Right cardiac atrium (tissue), 5 donors: Measurements from ENCODE around the gene JAZF1. TPM values are rescaled to one million over a fixed set of nuclear protein-coding genes. Genes with fewer than 3 reads are reported as not detected.

ENCODE experiments used
- ATAC-seq, 2 donors: fragments of 200-7000 bp; cut with Tn5 transposase; one replicate each; pipeline versions ENCODE4 v1.8.0 to v1.9.1; 2020; ENCODE audit warnings: moderate library complexity in 2 of 2, mild to moderate bottlenecking in 1 of 2
- DNase-seq, 3 donors: peaks; one replicate each; pipeline ENCODE4 v3.0.0-alpha.2; 2020
- H3K27ac ChIP-seq: one replicate; pipeline ENCODE4 v1.5.1; 2013; ENCODE audit warnings: mild to moderate bottlenecking, low read length, control low read depth, moderate library complexity
- H3K27me3 ChIP-seq: one replicate; pipeline ENCODE4 v1.6.1; 2013; ENCODE audit not compliant: control insufficient read depth, insufficient read depth
- H3K4me1 ChIP-seq: one replicate; pipeline ENCODE4 v1.6.1; 2013; ENCODE audit warnings: low read length; ENCODE audit not compliant: control insufficient read depth, insufficient read depth
- H3K4me3 ChIP-seq: one replicate; pipeline ENCODE4 v1.5.1; 2013; ENCODE audit warnings: low read length, control low read depth
- H3K9me3 ChIP-seq: one replicate; pipeline ENCODE4 v1.6.1; 2013; ENCODE audit warnings: low read length; ENCODE audit not compliant: control insufficient read depth
- WGBS: extraction: QIAGEN DNeasy Blood & Tissue Kit; methylation state at CpG from one replicate; pipeline ENCODE4 v1.1.7; 2013; 5-methylcytosine and 5-hydroxymethylcytosine counted together
- intact Hi-C, 4 donors: fragments of 100-400 bp; cut with DNase I; formaldehyde crosslinking; loops; one replicate each; pipeline versions ENCODE4 v1.11.0 to v1.14.0; 2022 to 2023
- polyA plus RNA-seq: library from polyadenylated mRNA; stranded (reverse); fragments of 200-250 nt; gene quantifications from one replicate; pipeline ENCODE4 v1.2.3, GENCODE V29; 2013
- total RNA-seq, 4 donors: library from RNA; stranded (reverse); fragmentation: NEBNext Ultra II Directional; extraction: Animal tissue kit (Norgen Biotek cat#: 25700); gene quantifications; one replicate each; pipeline ENCODE4 v1.2.1, GENCODE V29; 2021
- donor health status: healthy with polysubstance abuse.
- donor health status: DM: no; HTN: yes; CAD: no.
- donor health status: DM: no; HTN: no; CAD: no.
- donor health status: DM: no; HTN: yes; CAD: no; lungs with severe emphysema.
- donor health status: DM: yes; HTN: yes; CAD: no.

Gene JAZF1
- total and polyA plus RNA-seq, 5 donors, result 12.9 to 27.4 (median 23.9) TPM

DNA sequence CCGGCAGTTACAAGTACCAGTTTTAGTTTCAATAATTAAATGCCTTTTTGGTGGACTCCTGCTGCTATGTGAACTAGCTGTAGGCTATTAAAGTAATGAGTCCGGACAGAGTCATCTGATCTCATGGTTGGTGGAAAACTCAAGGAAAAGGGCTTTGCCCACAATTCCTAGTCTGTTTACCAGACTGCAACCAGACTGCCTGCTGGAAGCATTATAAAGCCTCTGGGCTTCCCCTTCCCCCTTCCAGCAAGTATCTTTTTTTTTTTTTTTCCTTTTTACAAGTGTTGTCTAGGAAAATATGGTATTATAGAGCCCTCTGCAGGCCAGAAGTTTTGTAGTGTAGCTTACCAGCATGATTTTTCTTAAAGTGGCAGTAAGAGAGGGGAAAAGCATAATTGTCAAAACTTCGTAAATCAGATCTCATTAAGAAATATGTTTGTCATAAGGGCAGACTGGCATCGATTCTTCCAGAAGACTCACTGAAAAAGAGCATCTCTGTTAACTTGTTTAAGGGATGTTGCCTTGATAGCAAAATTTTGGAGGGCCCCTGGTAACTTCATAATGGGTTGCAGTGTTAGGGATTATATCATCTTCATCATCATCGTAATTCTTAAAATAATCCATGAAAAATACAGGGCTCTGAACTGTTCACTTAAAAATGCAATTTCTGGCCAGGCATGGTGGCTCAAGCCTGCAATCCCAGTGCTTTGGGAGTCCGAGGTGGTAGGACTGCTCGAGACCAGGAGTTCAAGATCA is 259.3 kb downstream of the JAZF1 start:
- no peak overlapping the region for H3K4me3 ChIP-seq
- DNase-seq (no peak), ATAC-seq (peak; percentile 42 to 64)
- peaks cover 9% of the 10 kb centered on the region for H3K4me1 ChIP-seq
- no peaks in the 10 kb centered on the region for H3K27me3 ChIP-seq
- intact Hi-C loops, result loop anchor here in 3 of 4 donors (5.0 to 10.0 kb wide), 3 partner anchors 716 to 726 kb away; partner anchors contain the start of gene HOXA13 (in 1 of the 3)
- no peaks in the 10 kb centered on the region for H3K9me3 ChIP-seq
- H3K27ac ChIP-seq, result no peak overlapping the region
- WGBS, result 58% methylated on average over 7 of the region's 7 CpGs

DNA sequence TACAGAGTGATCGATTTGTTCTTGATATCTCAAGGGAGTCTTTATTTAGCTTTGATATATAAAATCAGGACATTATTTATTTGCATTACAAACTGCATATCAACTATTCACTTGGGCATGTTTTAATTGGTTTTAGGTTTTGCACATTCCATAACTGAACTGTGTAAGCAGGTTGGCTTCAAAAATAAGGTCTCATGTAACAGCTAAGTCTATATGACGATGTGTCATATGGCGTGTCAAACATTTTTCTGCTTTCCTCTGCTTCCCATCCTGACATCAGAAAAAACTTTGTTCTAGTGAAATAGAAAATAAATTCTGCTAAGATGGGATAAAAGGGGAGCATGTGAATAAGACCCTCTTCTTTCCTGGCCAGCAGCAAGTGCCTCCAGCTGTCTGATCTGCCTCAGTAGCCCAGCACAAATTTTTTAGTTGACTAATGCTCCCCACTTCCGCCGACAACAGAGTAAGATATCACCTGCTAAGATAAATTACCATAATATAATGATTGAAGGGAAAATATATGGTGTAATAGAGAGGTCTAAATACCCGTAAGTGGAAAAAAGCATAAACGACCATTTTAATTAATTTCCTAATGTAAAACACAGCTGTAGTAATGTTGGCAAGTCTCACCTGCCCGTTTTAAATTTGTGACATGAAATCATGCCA is 260.2 kb downstream of the JAZF1 start:
- Histone ChIP-seq H3K4me3 (no peak overlapping the region), H3K27ac (no peak overlapping the region), H3K9me3 (no peaks in the 10 kb centered on the region), H3K4me1 (peaks cover 9% of the 10 kb centered on the region), H3K27me3 (no peaks in the 10 kb centered on the region)
- intact Hi-C loops, result loop anchor here in 3 of 4 donors (5.0 to 10.0 kb wide), 3 partner anchors 716 to 726 kb away; partner anchors contain the start of gene HOXA13 (in 1 of the 3)
- DNase-seq (no peak), ATAC-seq (no peak)
- WGBS, result 81% methylated on average over 8 of the region's 8 CpGs

DNA sequence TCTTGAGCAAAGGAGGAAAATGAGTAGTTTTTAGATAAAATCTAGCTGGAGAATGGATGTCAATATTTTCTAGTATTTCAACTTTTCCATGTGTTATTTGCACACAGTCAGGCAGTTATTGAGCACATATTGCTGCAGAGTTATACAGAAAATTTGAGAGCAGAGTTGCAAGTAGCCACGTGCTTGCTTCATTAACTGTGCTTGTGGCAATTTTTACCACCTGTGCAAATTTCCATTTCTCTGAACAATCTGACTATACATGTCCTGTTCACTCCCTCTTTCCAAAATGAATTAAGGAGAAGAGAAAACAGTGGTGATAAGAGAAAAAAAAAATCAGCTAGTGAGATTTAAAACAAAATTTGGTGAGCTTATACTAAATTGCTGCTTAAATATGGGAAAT is 262.1 kb downstream of the JAZF1 start:
- WGBS, result 99% methylated on average over 1 of the region's 1 CpG
- Histone ChIP-seq H3K9me3 (no peaks in the 10 kb centered on the region), H3K27ac (no peak overlapping the region), H3K27me3 (no peaks in the 10 kb centered on the region), H3K4me3 (no peak overlapping the region), H3K4me1 (peaks cover 7% of the 10 kb centered on the region)
- no peak for DNase-seq
- intact Hi-C loops, result no loop called here
- ATAC-seq, result no peak

DNA sequence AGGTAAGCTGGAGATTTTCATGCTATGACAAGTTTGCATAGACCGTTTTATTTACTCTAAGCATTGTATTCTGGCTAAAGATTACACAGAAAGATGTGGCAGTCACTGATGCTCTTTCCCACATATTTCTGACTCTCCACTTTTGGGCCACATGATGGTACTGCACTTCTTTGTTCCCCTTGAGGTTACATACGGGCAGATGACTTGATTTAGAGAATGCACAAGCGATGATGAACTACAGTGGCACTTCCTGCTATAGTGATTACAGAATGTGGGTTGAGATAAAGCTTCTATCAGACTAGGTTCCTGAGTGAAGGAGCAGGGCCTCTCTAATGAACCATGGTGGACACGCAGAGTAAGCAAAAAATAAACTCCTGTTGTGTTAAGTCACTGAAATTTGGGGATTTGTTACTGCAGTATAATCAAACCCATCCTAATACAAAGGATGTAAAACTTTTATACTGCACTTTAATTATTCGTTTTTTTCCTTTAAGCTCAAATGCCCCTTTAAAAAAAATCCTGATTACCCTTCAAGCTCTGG is 262.8 kb downstream of the JAZF1 start:
- Histone ChIP-seq H3K9me3 (no peaks in the 10 kb centered on the region), H3K27me3 (no peaks in the 10 kb centered on the region), H3K4me3 (no peak overlapping the region), H3K4me1 (peaks cover under 1% of the 10 kb centered on the region), H3K27ac (no peak overlapping the region)
- no peak for DNase-seq
- intact Hi-C loops, result no loop called here
- WGBS, result 80% methylated on average over 5 of the region's 5 CpGs
- no peak for ATAC-seq

DNA sequence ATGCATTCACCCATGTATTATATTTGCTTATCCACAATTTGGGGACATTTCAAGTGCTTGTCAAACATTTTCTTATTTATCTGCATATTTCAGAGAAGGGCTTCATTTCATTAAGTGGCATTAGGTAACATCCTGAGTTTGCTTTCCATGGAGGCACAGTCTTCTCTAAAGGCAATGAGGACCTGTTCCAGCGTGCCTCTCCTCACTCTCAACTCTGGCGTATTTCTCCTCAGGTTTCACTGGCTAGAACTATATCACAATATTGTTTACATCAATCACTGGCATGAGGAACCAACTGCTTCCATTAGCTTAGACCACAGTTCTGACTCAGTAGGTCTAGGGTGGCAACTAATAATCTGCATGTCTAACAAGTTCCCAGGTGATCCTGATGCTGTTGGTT is 263.5 kb downstream of the JAZF1 start:
- ATAC-seq, result no peak
- intact Hi-C loops, result no loop called here
- over 99% methylated on average over 2 of the region's 2 CpGs for WGBS
- H3K27me3 ChIP-seq, result no peaks in the 10 kb centered on the region
- no peak overlapping the region for H3K4me3 ChIP-seq
- no peaks in the 10 kb centered on the region for H3K4me1 ChIP-seq
- H3K27ac ChIP-seq, result no peak overlapping the region
- H3K9me3 ChIP-seq, result no peaks in the 10 kb centered on the region
- no peak for DNase-seq

DNA sequence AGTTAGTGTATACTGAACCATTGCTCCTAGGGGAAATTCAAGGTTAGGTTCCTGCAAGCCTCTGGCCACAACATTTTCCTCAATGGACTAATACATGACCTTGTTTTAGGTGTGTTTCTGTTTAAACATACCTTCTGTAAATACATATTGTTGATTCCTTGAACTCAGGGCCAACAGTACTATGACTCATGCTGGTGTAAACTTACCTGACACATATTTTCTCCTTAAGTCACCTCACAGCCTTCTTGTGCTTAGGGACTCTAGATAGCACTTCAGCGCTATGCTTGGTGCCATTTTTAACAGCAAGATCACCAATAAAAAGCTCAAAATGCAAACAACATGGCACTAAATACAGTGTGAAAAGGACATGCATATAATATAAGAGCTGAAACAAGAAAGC is 264.2 kb downstream of the JAZF1 start:
- intact Hi-C loops, result no loop called here

DNA sequence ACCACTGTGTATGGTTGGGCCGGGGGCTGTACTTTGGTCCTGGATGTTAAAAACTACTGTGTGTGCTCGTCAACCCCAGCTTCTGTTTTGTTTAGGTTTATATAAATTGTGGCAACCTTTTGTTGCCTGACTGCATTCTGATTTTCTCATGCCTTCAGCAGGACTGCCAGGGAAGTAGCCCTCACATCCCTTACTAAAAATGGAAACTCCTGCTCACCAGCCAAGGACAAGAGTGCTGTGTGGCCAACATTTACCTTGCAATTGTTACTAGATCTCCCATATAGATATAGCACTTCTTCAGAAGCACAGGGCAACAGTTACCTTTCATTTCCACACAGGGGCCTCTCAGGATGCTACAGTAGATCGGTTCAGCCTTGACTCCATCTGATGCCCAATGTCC is 266.2 kb downstream of the JAZF1 start:
- ATAC-seq, result no peak
- Histone ChIP-seq H3K9me3 (no peaks in the 10 kb centered on the region), H3K27ac (no peak overlapping the region), H3K4me1 (no peaks in the 10 kb centered on the region), H3K27me3 (no peaks in the 10 kb centered on the region), H3K4me3 (no peak overlapping the region)
- 88% methylated on average over 3 of the region's 3 CpGs for WGBS
- DNase-seq, result no peak
- intact Hi-C loops, result no loop called here

More for the DNA sequence above, 264.2 kb downstream of the JAZF1 start:
- H3K27ac ChIP-seq, result no peak overlapping the region
- H3K4me1 ChIP-seq, result no peaks in the 10 kb centered on the region
- H3K4me3 ChIP-seq, result no peak overlapping the region
- H3K9me3 ChIP-seq, result no peaks in the 10 kb centered on the region
- WGBS, result 98% methylated on average over 1 of the region's 1 CpG
- ATAC-seq, result no peak
- DNase-seq, result no peak
- H3K27me3 ChIP-seq, result no peaks in the 10 kb centered on the region

DNA sequence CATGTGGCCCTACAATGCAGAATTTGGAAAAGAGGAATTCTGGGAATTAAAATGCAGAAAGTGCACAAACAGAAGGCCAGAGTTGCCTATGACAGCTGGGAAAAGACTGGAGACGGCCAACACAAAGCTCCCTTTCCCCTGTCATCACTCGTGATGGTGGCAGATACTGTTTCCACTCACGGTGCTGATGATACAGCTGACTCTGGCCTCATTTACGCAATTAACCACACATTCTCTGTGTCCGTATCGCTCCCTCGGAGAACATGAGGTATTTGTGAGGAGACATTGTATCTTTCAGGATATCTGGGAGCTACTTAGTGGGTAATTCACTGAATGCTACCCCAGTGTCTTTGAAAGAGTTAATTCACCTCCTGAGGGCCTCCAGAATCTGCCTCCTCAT is 267.8 kb downstream of the JAZF1 start:
- DNase-seq (no peak), ATAC-seq (no peak)
- Histone ChIP-seq H3K4me3 (no peak overlapping the region), H3K4me1 (no peaks in the 10 kb centered on the region), H3K27ac (no peak overlapping the region), H3K27me3 (no peaks in the 10 kb centered on the region), H3K9me3 (no peaks in the 10 kb centered on the region)
- intact Hi-C loops, result no loop called here
- 84% methylated on average over 7 of the region's 7 CpGs for WGBS

DNA sequence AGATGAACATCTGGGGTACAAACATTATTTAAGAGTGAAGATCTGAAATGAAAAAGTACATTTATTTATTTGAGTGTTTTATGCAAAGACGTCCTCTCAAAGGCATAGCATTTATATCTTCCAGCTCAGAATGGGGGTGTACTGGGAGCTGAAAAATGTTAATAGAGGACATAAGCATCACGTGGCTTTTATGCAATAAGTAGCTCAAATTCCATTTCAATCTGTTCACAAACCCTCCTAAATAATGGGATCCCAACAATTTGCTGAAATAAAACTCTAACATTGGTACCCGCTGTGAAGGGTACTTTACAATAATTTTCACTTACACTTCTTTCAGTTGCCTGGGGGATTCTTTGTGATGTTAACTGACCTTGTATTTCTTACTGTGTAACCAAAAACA is 268.7 kb downstream of the JAZF1 start:
- DNase-seq (no peak), ATAC-seq (no peak)
- Histone ChIP-seq H3K4me1 (no peaks in the 10 kb centered on the region), H3K4me3 (no peak overlapping the region), H3K27ac (no peak overlapping the region), H3K27me3 (no peaks in the 10 kb centered on the region), H3K9me3 (no peaks in the 10 kb centered on the region)
- intact Hi-C loops, result no loop called here
- WGBS, result 92% methylated on average over 3 of the region's 3 CpGs

DNA sequence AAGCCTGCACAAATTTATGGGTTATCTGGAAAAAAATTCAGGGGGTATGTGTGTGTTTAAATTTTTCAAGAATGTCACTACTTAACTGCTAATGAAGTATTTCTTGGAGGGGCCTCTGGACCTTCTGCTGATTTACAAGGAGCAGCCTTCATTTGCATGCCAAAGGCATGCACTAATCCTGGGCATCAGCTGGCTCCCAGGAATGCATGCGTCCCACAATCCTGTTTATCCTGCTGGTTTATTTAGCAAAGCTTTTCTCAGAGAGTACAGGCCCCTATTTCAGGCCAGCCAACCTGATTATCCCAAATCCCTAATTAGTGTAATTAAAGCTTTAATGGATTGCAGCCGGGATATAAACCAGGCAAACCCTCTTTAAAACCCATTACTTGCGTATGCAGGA is 270.3 kb downstream of the JAZF1 start:
- no peaks in the 10 kb centered on the region for H3K9me3 ChIP-seq
- DNase-seq, result no peak
- WGBS, result 88% methylated on average over 3 of the region's 3 CpGs
- ATAC-seq, result no peak
- H3K27ac ChIP-seq, result no peak overlapping the region
- H3K4me3 ChIP-seq, result no peak overlapping the region
- intact Hi-C loops, result no loop called here
- H3K27me3 ChIP-seq, result no peaks in the 10 kb centered on the region
- no peaks in the 10 kb centered on the region for H3K4me1 ChIP-seq

DNA sequence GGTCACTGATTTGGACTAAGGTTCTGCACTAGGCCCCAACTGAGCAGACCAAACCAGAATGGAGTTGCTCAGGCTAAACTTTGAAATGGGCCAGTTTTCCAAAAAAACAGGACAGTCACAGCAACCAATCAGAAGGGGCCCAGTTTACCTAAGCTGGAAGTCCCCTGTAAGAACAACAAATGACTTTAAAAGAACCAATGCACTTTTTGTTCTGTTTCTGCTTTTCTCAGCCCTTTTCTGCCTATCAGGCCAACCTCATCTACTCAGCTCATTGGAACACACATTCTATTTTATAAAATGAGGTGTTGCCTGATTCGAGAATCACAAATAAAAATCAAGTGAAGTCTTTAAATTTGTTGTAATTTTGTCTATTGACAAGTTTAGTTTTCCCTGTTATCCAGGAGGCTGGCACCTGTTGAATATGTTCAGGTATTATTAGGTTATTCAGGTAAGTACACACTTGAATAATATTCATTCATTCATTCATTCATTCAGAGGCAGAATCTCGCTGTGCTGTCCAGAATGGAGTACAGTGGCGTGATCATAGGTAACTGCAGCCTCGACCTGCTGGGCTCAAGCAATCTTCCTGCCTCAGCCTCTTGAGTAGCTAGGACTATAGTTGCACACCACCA is 271.9 kb downstream of the JAZF1 start:
- Histone ChIP-seq H3K27me3 (no peaks in the 10 kb centered on the region), H3K9me3 (no peaks in the 10 kb centered on the region), H3K27ac (no peak overlapping the region), H3K4me3 (no peak overlapping the region), H3K4me1 (no peaks in the 10 kb centered on the region)
- DNase-seq, result no peak
- ATAC-seq, result no peak
- 97% methylated on average over 4 of the region's 4 CpGs for WGBS
- intact Hi-C loops, result no loop called here
